ENCODE data around the gene SPINK4.

Gene SPINK4

DNA sequence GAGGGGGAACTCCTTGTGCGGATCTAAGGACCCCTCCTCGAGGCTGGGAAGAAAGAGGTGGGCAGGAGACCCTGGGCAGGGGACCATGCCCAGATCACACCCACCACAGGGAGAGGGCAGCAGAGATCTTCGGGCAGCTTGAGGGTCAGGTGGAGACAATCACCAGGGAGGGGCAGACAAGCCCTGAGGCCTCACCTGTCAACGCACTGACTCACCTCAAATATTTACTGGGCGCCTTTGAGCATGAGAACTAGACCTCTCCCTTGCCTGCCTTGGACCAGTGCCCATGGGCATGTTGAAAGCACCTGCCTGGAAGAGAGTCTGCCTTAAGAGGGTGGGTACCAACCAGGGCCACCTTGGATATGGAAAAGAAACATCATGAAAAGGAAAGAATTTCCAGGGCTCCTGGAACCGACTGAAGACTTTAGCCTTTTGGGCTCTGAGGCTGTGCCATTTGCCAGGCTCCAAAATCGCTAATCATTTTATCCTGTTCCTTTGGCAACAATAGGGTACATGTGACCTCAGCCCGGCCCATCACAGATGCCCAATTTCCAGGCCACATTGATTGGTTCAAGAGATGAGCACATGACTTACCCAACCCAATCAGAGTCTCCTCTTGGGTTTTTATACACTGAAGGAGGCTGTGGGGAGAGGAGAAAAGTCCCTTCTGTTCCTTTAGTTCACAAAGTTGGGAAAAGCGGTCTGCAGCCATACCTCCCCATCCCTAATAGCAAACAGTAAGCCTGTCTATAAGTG is 10.4 kb upstream of the SPINK4 start:
- DNase-seq (ENCODE audit: low read depth in 2 of 3, low spot score in 2 of 3), result no peak

DNA sequence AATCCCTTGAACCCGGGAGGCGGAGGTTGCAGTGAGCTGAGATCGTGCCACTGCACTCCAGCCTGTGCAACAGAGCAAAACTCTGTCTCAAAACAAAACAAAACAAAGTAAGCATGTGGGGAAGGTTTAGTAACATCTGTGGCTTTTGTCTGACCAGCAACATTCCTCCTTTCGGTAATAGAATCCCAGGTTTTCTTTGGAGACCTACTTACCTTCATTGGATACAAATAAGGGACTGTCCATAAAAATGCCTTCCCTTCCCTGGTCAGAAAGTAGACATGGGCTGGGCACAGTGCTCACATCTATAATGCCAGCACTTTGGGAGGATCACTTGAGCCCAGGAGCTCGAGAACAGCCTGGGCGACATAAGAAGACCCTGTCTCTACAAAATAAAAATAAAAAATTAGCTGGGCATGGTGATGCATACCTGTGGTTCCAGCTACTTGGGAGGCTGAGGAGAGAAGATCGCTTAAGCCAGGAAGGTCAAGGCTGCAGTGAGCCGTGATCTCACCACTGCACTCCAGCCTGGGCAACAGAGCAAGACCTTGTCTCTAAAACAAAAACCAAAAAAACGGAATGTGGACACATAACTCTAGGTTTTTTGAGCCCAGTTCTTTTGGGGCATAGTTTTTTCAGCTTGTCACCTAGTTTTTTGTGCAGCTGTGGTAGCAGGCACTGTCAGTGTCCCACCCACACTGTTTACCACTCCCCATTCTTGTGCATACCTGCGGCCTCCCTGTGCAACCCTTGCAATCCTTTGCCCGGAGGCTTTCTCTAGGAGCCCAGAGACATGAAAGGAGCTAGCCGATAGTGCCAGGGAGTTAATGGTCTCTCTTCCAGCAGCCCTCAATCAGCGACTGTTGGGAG is 9.0 kb upstream of the SPINK4 start:
- no peak for DNase-seq (ENCODE audit: low read depth in 2 of 3, low spot score in 2 of 3)

DNA sequence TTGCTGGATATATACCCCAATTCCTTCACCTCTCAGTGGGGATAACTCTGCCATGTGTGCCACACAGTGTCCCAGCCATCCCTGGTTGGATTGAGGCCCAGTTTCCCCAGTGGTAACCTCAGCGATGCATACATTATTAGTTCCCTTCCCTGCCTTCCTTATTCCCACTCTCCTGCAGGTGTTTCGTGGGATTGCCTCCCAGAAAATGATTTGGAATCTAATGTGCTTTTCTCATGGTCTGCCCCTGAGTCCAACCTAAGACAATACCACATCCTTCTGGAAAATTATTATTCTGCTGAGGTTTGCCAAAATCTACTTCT is 8.4 kb upstream of the SPINK4 start:
- DNase-seq (ENCODE audit: low read depth in 2 of 3, low spot score in 2 of 3), result no peak

DNA sequence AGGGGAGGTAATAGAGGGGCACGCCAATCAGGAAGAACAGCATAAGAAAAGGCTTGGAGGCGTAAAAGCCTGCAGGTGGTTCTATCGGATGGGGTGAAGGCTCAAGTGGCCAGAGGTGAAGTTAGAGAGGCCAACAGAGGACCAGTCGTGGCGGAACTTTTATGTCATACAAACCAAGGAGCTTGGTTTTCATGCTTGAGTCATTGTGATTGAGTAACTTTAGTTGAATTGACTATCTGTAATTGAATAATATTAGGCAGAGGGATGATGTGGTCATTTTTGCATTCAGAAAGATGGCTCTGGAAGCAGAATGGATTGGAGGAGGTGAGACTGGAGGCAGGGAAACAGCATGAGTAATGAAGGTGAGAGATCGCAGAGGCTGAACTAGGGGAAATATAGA is 7.2 kb upstream of the SPINK4 start:
- DNase-seq (ENCODE audit: low read depth in 2 of 3, low spot score in 2 of 3), result no peak

DNA sequence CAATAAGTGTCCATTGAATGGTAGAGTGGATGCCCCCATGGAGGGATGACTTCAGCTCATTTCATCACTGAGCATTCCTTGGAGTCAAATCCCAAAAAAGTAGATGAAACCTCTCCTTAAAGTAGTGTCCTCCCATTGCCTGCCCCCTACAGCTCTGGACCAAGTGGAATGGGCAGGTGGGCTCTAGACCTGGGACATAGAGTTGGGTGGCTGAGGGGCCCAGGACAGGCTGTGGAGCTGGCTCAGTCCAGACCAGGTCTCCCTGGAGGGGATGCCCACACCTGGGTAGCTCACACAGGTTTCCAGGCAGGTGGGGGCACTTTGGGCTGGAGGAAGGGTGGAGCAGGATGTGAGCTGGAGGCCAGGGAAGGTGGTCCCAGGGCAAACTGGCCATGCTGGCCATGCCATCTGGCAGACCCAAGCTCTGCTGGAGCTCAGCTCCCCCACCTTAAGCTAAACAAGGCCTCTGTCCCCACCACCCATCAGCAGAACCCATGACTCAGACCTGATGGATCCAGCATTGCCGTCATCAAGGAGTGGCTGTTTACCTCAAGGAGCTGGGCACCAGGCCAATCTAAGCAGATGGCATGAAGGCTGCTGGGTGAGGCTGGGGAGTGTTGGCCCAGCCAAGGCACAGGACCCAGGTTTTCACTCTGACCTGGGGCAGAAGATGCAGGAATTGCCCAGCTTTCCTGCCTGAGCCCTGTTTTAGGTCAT is 6.2 kb upstream of the SPINK4 start:
- DNase-seq (ENCODE audit: low read depth in 2 of 3, low spot score in 2 of 3), result no peak

DNA sequence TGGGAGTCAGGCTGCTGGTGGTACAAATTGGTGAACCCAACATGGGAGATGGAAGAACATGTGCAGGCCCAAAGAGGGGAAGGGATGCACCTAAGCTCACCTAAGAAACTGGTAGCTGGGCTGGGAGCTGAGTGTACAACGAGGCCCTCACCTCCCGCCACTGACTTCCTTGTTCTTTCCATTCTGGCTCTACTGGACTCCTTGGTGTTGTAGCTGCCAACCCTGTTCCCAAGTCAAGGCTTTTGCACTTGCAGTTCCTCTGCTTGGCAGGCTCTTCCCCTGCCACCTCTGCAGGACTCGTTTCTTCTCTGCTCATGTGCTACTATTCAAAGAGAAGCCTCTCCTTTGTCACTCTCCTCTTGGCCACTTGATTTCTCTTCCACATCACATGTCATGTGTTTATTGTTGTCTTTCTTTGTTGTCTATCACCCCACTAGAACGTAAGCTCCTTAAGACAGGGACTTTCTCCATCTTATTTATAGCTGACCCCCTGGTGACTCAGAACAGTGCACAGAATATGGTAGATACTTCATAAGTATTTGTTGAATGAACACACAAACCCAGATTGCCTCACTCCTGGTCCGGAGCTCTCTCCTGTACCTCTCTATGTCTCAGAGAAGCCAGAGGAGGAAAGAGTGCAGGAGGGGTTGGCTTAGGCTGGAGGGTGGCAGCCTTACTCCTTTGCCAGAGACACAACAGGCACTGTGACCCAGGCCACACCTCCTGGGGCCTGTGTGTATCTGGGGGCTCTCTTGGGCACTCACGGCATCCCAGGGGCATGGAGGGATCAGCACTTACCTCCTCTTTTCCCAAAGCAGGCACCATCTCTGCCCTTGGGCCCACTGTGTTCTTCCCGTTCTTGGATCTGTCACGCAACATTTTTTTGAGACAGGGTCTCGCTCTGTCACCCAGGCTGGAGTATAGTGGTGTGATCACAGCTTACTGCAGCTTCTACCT is 5.2 kb upstream of the SPINK4 start:
- DNase-seq (ENCODE audit: low read depth in 2 of 3, low spot score in 2 of 3), result no peak

DNA sequence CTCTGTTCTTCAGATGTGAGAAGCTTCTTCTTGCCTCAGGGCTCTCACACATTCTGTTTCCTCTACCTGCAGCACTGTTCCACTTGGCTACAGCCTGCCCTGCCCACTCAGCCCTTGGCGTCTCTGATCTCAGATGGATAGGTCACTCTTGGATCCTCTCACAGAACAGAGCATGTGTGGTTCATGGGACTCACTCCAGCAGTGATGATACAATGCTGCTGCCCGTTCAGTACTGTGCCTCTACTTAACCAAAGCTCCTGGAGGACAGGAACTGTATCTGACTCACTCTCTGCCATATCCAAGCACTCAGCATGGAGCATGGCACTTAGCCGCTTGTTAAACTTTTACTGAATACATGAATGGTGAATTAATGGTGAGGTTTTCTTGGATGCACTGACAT is 3.4 kb upstream of the SPINK4 start:
- DNase-seq (ENCODE audit: low read depth in 2 of 3, low spot score in 2 of 3), result no peak

DNA sequence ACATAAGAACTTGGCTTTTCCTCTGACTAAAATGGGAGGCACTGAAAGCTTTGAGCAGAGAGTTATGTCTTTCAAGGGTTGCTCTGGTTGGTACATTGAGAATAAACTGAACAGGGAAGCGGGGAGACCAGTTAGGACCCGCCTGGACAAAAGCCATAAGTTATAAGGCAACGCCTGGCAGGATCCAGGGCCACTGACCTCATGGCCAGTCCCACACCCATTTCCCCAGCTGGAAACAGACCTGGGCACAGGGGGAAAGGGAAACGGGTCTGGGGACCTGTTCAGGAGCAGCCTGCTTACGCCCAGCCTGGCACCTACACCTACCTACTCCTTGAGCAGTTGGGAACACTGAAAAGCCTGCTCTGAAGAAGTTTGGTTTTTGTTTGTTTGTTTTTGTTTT is 1.3 kb downstream of the SPINK4 start:
- no peak for DNase-seq (ENCODE audit: low read depth in 2 of 3, low spot score in 2 of 3)

DNA sequence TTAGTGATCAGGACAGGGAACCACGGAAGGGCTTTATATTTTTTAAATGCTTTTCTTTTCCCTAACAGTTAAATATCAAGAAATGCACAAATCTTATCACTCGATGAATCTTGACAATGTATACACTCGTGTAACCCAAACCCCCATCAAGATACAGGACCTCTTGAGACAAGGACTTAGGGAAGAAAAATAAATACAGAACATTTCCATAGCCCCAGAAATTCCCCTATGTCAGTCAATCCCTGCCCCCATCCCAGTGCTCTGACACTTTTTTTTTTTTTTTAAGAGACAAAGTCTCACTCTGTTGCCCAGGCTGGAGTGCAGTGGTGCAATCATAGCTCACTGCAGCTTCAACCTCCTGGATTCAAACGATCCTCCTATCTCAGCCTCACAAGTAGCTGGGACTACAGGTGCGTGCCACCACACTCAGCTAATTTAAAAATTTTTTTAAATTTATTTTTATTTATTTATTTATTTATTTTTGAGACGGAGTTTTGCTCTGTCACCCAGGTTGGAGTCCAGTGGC is 2.7 kb downstream of the SPINK4 start:
- no peak for DNase-seq (ENCODE audit: low read depth in 2 of 3, low spot score in 2 of 3)

DNA sequence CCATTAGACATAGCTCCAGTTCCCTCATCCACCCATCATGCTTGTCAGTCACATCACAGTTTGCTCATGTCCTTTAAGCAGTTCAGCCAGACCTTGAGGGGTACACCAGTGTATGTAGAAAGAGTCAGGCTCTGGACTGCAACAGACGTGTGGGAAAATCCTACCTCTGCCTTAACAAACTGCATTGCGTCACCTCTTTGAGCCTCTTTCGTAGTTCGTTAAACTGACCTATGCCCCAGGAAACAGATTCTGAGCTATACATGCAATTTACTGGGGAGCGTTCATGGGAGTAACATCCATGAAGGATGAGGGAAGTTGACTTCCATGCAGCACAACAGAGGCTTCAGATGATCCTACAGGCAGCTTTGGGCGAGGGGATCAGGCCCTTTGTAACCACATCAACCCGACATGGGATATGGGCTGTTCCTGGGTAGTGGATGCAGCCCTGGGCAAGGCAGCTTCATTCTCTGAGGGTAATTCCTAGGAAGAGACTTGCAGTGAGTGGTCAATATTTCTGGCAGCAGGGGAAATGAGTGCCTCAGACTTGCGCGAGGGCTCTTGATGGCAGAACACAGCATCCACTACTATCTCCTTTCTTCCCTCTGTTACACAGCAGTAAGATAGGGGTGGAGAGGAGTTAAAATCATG is 4.3 kb downstream of the SPINK4 start:
- no peak for DNase-seq (ENCODE audit: low read depth in 2 of 3, low spot score in 2 of 3)

DNA sequence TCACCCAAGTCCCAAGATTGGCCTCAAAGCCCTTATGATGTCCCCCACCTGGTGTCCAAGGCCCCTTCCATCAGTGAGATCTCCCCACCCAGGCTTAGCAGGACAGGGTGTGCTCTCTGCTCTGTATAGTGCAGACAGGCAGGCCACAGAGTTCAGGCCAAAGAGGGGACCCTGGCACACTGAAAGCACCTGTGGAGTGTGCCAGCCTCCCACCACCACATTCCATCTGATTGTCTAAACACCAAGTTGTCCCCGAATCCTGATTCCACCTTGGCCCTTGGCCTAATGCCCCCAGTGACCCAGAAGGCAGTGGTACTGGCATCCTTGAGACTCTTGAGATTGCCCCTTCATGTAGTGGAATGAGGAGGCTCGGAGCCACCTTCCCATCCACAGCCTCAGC is 5.4 kb downstream of the SPINK4 start:
- DNase-seq (ENCODE audit: low read depth in 2 of 3, low spot score in 2 of 3), result no peak

DNA sequence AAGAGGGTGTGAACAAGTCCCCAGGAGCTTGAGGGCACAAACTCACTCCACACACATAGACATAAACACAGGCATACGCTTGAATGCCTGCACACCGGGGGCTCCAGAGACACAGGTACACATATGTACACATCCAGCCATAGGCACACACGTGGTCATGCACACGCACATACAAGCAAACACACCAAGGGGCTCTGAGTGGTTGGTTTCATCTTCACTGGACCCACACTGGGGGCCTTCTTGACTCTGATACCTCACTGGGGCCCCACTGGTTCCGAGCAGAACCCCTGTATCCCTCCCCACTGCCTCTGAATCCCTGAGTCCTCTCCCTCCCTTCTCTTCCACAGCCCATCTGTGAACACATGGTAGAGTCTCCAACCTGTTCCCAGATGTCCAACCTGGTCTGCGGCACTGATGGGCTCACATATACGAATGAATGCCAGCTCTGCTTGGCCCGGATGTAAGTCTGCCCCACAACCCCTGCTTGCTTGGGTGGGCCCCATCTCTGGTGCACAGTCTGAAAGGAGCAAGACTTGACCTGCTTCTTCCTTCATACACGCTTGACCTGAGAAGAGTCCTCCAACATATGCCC is 6.4 kb downstream of the SPINK4 start:
- no peak for DNase-seq (ENCODE audit: low read depth in 2 of 3, low spot score in 2 of 3)

DNA sequence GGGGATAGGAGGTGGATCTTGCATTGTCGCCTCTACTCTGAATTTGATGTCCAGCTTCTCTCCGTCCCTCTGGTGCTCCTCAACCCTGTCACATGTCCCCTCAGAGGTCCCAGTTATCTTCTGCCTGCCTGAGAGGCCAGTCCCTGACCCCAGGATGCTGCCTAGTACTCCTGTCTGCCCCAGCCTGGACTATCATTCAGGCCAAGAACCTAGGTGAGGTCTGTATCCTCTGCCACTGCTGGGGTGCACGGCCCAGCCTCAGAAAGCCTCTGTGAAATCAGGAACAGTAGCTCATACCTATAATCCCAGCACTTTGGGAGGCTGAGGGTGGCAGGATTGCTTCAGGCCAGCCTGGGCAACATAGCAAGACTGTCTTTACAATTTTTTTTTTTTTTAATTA is 8.6 kb downstream of the SPINK4 start:
- DNase-seq (ENCODE audit: low read depth in 2 of 3, low spot score in 2 of 3), result no peak

DNA sequence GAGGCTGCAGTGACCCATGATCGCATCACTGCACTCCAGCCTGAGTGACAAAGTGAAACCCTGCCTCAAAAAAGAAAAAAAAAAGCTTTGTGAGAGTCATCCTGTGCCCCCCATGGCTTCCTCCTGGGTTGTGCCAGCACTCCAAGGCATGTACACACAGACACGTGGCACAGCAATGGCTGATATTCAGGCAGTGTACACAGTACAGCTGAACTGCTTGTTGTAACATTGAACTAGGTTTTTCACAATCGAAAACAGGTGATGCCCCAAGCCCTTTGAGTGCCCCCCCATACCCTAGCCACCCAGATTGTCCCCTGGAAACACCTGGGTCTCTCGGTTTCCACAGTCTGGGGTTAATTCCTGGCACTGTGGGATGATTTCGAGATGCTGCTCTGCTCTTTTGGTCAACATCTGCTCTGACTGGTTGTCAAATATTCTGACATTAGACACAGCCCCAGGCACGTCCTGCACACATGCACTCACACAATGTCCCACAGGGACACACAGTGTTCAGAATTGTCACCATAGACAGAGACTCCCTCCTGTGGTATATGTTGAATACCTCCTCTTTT is 9.2 kb downstream of the SPINK4 start:
- DNase-seq (ENCODE audit: low read depth in 2 of 3, low spot score in 2 of 3), result no peak

DNA sequence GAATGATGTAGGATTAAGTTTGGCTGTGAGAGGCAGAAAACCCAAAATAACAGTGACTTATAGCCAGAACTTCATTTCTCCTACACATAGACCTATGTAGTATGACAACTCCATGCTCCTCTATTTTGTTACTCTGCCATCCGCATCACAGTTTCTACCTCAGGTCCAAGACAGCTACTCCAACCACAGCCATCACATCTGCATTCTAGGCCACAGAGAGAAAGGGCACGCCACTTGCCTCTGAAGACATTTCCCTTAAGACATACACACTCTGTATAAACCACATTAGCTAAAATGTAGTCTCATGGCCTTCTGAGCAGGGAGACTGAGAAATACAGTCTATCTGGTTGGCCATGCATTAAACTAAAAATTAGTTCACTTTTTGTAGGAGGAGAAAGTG is 10.0 kb downstream of the SPINK4 start:
- no peak for DNase-seq (ENCODE audit: low read depth in 2 of 3, low spot score in 2 of 3)

DNA sequence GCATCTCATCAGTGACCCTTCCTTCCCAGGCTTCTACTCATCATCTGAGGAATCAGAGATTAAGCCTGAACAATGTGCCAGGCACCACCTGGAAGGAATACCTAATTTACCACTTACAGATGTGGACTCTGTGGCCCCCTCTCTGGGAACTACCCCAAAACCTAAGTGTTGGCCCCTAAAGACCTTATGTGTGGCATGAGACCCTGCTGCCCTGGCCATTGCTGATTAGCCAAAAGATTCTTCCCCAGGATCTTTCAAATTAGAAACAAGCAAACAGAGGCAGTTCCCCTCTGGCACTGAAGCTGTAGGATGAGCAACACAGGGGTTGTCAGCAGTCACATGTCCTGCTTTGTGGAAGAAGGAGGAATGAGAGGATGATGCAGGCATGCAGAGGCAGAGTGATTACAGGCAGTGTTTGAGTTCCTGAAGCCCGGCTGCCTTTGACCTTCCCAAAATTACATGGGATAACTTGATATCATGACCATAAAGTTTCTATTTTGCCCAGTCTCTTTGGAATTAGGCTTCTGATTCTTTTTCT is 10.6 kb downstream of the SPINK4 start:
- DNase-seq (ENCODE audit: low read depth in 2 of 3, low spot score in 2 of 3), result no peak

DNA sequence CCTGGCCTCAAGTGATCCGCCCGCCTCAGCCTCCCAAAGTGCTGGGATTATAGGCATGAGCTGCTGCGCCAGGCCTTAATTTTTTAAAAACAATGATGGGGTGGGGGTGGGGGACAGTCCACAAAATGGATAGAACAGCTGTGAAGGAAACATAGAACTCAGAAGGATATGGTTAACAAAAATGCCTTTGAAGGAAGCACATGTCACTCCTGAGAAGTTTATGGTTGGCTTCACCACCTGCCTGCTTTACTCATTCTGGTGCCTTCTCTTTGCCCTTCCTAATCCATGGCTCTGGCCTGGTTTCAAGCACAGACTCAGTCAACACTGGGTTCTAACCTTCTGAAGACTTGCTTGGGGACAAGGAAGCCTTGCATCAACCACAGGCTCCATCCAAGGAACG is 14.2 kb downstream of the SPINK4 start:
- DNase-seq (ENCODE audit: low read depth in 2 of 3, low spot score in 2 of 3), result no peak

DNA sequence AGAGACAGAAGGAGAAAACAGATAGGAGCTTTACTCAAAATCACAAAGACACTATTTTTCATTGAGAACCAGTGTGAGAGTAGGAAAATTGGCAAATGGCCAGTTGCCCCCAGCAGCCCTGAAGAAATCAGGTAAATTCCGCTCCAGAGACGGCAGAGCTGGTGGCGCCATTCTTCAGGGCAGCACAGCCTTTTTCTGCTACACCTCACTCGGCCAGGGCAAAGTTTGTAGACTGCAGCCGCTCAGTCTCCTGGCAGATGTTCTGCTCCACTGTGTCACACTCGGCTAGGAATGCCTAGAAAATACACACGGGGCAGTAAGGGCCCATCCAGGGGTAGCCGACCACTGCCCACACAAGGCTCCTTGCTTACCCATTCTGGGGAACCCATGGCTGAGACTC is 15.0 kb downstream of the SPINK4 start:
- DNase-seq (ENCODE audit: low read depth in 2 of 3, low spot score in 2 of 3), result no peak

DNA sequence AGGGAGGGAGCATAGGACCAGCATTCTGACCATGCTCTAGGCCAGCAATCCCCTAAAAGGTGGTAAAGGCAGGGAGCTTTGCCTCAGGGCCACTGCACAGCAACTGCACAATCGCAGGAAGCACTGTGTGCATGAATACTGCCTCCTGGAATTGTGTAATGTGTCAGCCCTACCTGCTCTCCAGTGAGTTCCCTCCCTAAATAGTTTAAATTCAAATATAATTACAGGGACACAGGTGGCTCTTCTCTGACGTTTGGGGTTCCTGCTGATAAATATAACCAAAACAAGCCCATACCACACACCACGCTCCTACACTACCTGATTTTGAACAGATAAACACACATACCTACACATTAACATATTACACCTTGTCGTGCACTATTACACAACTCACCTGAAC is 15.5 kb downstream of the SPINK4 start:
- DNase-seq (ENCODE audit: low read depth in 2 of 3, low spot score in 2 of 3), result no peak

Data from activated CD8-positive, alpha-beta memory T cell treated with anti-CD3 and anti-CD28 coated beads for 48 hours (primary cell).